ENCODE measurements around the gene COX20.

DNA sequence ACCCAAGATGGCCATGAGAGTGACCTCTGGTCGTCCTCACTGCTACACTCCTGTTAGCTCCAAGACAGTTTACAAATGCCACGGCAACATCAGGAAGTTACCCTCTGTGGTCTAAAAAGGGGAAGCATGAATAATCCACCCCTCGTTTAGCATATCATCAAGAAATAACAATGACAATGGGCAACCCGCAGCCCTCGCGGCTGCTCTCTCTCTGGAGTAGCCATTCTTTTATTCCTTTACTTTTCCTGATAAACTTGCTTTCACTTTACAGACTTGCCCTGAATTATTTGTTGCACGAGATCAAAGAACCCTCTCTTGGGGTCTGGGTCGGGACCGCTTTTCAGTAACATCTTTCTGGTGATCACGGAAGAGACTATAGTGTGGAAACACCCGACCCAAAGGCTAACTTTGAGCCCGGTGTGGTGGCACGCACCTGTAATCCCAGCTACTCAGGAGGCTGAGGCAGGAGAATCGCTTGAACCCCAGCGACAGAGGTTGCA is 19.8 kb upstream of the COX20 start:
- TF ChIP-seq EZH2 (IDR thresholded peaks at IDR 0.05; ENCODE audit: low read length, unreplicated experiment) (no peak), EZH2phosphoT487 (IDR thresholded peaks at IDR 0.05; ENCODE audit: borderline replicate concordance, low read length) (no peak), CTCF (conservative IDR thresholded peaks at IDR 0.05; ENCODE audit: low read depth, low read length) (no peak)

Data from PC-3 (cell line).